Endothelial cell of umbilical vein (primary cell): ENCODE data around the gene RIC1. TPM values are rescaled to one million over a fixed set of nuclear protein-coding genes. Genes with fewer than 3 reads are reported as not detected.

Source experiments
- BruUV-seq: library from RNA; stranded (reverse); fragments of 400-500 nt; replicated peaks from 2 replicates; lab custom pipeline; 2021; lab: Mats Ljungman, UMichigan
- CTCF ChIA-PET: fragments of 300-600, 350-600 bp; sonication (Branson Sonifier 250); formaldehyde crosslinking; loops from one replicate; lab custom pipeline; 2021; ENCODE audit warnings: antibody characterized with exemption, inconsistent platforms; lab: Charles Lee
- POLR2A ChIA-PET: fragments of 300-600, 350-600 bp; sonication (Branson Sonifier 250); formaldehyde crosslinking; loops from one replicate; lab custom pipeline; 2021; ENCODE audit warnings: antibody characterized with exemption, inconsistent platforms; lab: Charles Lee
- DNase-seq: peaks from one replicate; pipeline ENCODE4 v3.0.0-alpha.2; 2011; ENCODE audit warnings: low read depth, low spot score
- FAIRE-seq: peaks from 2 replicates; lab custom pipeline; 2011; peaks lifted over from hg19 to GRCh38; lab: Jason Lieb, UNC
- H2AFZ ChIP-seq: 2 replicates; pipeline ENCODE4 v1.6.0; 2012; ENCODE audit warnings: low read depth, low read length, control low read depth, inconsistent platforms
- H3K27ac ChIP-seq: 2 replicates; pipeline ENCODE4 v1.5.1; 2011; ENCODE audit warnings: low read depth, mild to moderate bottlenecking, control low read depth, low read length, moderate library complexity; ENCODE audit not compliant: insufficient read depth
- H3K27me3 ChIP-seq, 2 experiments: 2 replicates each; pipeline versions ENCODE4 v1.6.0 to v1.6.1; 2011; ENCODE audit warnings: low read length in 2 of 2, mixed read lengths in 1 of 2; ENCODE audit not compliant: control insufficient read depth in 2 of 2, insufficient read depth in 2 of 2
- H3K36me3 ChIP-seq, 2 experiments: 2 replicates in 1 of 2; 3 replicates in 1 of 2; pipeline ENCODE4 v1.5.1; 2011; ENCODE audit warnings: low read length in 2 of 2, mild to moderate bottlenecking in 1 of 2, moderate library complexity in 1 of 2; ENCODE audit not compliant: control insufficient read depth in 2 of 2, insufficient read depth in 2 of 2; ENCODE audit errors: extremely low read depth in 1 of 2
- H3K4me1 ChIP-seq: 3 replicates; pipeline ENCODE4 v1.5.1; 2011; ENCODE audit warnings: mild to moderate bottlenecking, low read length; ENCODE audit not compliant: control insufficient read depth, insufficient read depth; ENCODE audit errors: extremely low read depth
- H3K4me2 ChIP-seq: 2 replicates; pipeline ENCODE4 v1.6.1; 2011; ENCODE audit warnings: low read length, control low read depth, mixed read lengths; ENCODE audit not compliant: insufficient read depth
- H3K4me3 ChIP-seq, 3 experiments: fragments of 200-600 bp in 1 of 3; sonication (generic), shearing (Covaris generic) in 1 of 3; replicated peaks in 1 of 3; 2 replicates each; pipeline ENCODE4 v1.5.1; 2011 to 2016; ENCODE audit warnings: control low read depth in 3 of 3, low read length in 3 of 3, mild to moderate bottlenecking in 2 of 3, inconsistent platforms in 1 of 3, low read depth in 1 of 3, moderate library complexity in 1 of 3; ENCODE audit not compliant: insufficient read depth in 1 of 3
- H3K79me2 ChIP-seq: 2 replicates; pipeline ENCODE4 v1.6.0; 2012; ENCODE audit warnings: low read length, inconsistent platforms; ENCODE audit not compliant: control insufficient read depth, insufficient read depth
- H3K9ac ChIP-seq: replicated peaks from 2 replicates; pipeline ENCODE3; 2011; ENCODE audit warnings: low read length, control low read depth; ENCODE audit not compliant: insufficient read depth; ENCODE audit errors: extremely low read depth
- H3K9me1 ChIP-seq: replicated peaks from 3 replicates; pipeline ENCODE4 v1.6.0; 2011; ENCODE audit warnings: mild to moderate bottlenecking, low read length; ENCODE audit not compliant: control insufficient read depth, insufficient read depth; ENCODE audit errors: extremely low read depth
- H3K9me3 ChIP-seq: replicated peaks from 2 replicates; pipeline ENCODE4 v1.5.1; 2012; ENCODE audit warnings: low read length, inconsistent platforms; ENCODE audit not compliant: control insufficient read depth, insufficient read depth
- H4K20me1 ChIP-seq: replicated peaks from 2 replicates; pipeline ENCODE3; 2011; ENCODE audit warnings: mild to moderate bottlenecking, low read length; ENCODE audit not compliant: control insufficient read depth, insufficient read depth; ENCODE audit errors: extremely low read depth
- CTCF ChIP-seq, 2 donors: IDR thresholded peaks; 1 replicate in 1 of 2; 2 replicates in 1 of 2; pipeline ENCODE4 v1.5.1; 2011; ENCODE audit warnings: low read length in 2 of 2, mild to moderate bottlenecking in 2 of 2, moderate library complexity in 2 of 2, control low read depth in 1 of 2, inconsistent platforms in 1 of 2, low read depth in 1 of 2; ENCODE audit not compliant: insufficient read depth in 1 of 2; ENCODE audit errors: extremely low read depth in 1 of 2
- EZH2 ChIP-seq: IDR thresholded peaks from 2 replicates; pipeline ENCODE4 v1.6.1; 2012; ENCODE audit warnings: borderline replicate concordance, low read depth, mild to moderate bottlenecking, moderate library complexity, low read length, inconsistent platforms; ENCODE audit not compliant: severe bottlenecking
- FOS ChIP-seq: IDR thresholded peaks from 2 replicates; pipeline ENCODE4 v1.6.1; 2011; ENCODE audit warnings: mild to moderate bottlenecking, low read length, moderate library complexity, borderline replicate concordance; ENCODE audit not compliant: insufficient read depth
- GATA2 ChIP-seq: IDR thresholded peaks from 2 replicates; pipeline ENCODE4 v1.7.0; 2011; ENCODE audit warnings: low read depth, mild to moderate bottlenecking, moderate library complexity, mixed read lengths, low read length; ENCODE audit not compliant: insufficient read length, insufficient read depth
- JUN ChIP-seq: IDR thresholded peaks from 2 replicates; pipeline ENCODE4 v1.6.1; 2011; ENCODE audit warnings: borderline replicate concordance, low read depth; ENCODE audit not compliant: insufficient read length, insufficient read depth
- MAX ChIP-seq: IDR thresholded peaks from 2 replicates; pipeline ENCODE4 v1.6.1; 2011; ENCODE audit not compliant: insufficient read depth, insufficient read length
- MYC ChIP-seq: IDR thresholded peaks from one replicate; pipeline ENCODE4 v1.6.1; 2011; ENCODE audit warnings: mild to moderate bottlenecking, low read depth, low read length
- POLR2A ChIP-seq: IDR thresholded peaks from 2 replicates; pipeline ENCODE4 v1.6.1; 2012; ENCODE audit warnings: low read depth, mild to moderate bottlenecking, control low read depth, low read length
- POLR2AphosphoS5 ChIP-seq: IDR thresholded peaks from 2 replicates; pipeline ENCODE4 v1.6.1; 2012; ENCODE audit warnings: low read depth, mild to moderate bottlenecking, control low read depth, low read length, moderate library complexity; ENCODE audit not compliant: insufficient read depth
- dilution Hi-C: fragments of 300-500 bp; cut with MboI; formaldehyde crosslinking; loops from one replicate; pipeline ENCODE4 v1.15.0; 2019; ENCODE audit warnings: low sequenced_read_pairs; ENCODE audit not compliant: extremely low pct_ligation_motif_present
- intact Hi-C: fragments of 100-400 bp; cut with micrococcal nuclease; formaldehyde crosslinking; loops from one replicate; pipeline ENCODE4 v1.10.0; 2022
- polyA plus RNA-seq, 4 experiments: library from polyadenylated mRNA; depleted of rRNA in 3 of 4; stranded (reverse) in 3 of 4; unstranded in 1 of 4; fragments of >200 nt; gene quantifications; 2 replicates each; pipeline versions ENCODE4 v1.2.1 to v1.2.3, GENCODE V29; 2011 to 2012; ENCODE audit warnings: missing spikeins in 1 of 4
- total RNA-seq: library from RNA; stranded (reverse); gene quantifications from 2 replicates; pipeline ENCODE4 v1.2.3, GENCODE V29; 2021

The RIC1 gene
- total and polyA plus RNA-seq, 2 donors (not counting 3 experiments of a cell fraction or from before 2014, with no cell fraction given): 14.0 to 23.5 TPM

GRCh38 chr9:5784526-5785315, 155.8 kb downstream of the RIC1 start:
- CTCF ChIA-PET: interaction anchor here (1.4 kb wide), 1 partner anchor 14 kb away, joined by 4 read pairs; no protein-coding TSS in a partner anchor
- no peak for DNase-seq

More at GRCh38 chr9:5784526-5785315, 155.8 kb downstream of the RIC1 start:
- no peak for FAIRE-seq
- TSS peak; percentile 12 for BruUV-seq
- no peak for TF ChIP-seq CTCF (IDR thresholded peaks at IDR 0.05; ENCODE audit: extremely low read depth in 1 of 2, insufficient read depth in 1 of 2, low read depth in 1 of 2, low read length in 2 of 2)
- TF ChIP-seq EZH2: no peak
- no peak for TF ChIP-seq MYC
- TF ChIP-seq GATA2: no peak
- no peak for TF ChIP-seq FOS
- TF ChIP-seq MAX: no peak
- no peak for TF ChIP-seq JUN
- no peak for TF ChIP-seq POLR2AphosphoS5
- no peak for TF ChIP-seq POLR2A
- Histone ChIP-seq H2AFZ (no peak overlapping the region), H3K9ac (no peak overlapping the region), H3K4me3 (no peak overlapping the region), H3K9me1 (no peaks in the 10 kb centered on the region), H4K20me1 (no peaks in the 10 kb centered on the region), H3K27ac (no peak overlapping the region), H3K36me3 (peaks cover 0 to 14% of the 10 kb centered on the region in 2 experiments), H3K9me3 (no peaks in the 10 kb centered on the region), H3K4me1 (peaks cover 10% of the 10 kb centered on the region), H3K79me2 (no peaks in the 10 kb centered on the region), H3K27me3 (no peaks in the 10 kb centered on the region), H3K4me2 (no peak overlapping the region)
- dilution Hi-C loops (no loop called here), intact Hi-C loops (no loop called here)
- POLR2A ChIA-PET: no interaction called here
